Amniotic epithelial cell (primary cell): ENCODE results near the gene MKRN2.
"Not testable (repeated sequence)": the region's sequence is repeated elsewhere in the genome, so short reads cannot be mapped to it uniquely, and the experiment has no call there.

Experiments
- DNase-seq: peaks from one replicate; pipeline ENCODE4 v3.0.0-alpha.2; 2010; ENCODE audit warnings: low read depth

Gene MKRN2

DNA sequence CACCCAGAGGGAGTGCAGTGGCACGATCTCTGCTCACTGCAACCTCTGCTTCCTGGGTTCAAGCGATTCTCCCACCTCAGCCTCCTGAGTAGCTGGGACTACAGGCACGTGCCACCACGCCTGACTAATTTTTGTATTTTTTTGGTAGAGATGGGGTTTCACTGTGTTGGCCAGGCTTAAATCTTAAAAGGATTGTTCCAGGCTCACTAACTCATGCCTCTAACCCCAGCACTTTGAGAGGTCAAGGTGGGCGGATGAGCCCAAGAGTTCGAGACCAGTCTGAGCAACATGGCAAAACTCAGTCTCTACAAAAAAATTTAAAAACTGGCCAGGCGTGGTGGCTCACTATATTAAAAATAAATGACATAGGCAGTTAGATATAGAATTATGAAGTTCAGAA lies 74.0 kb downstream of the MKRN2 start:
- not testable (repeated sequence) for DNase-seq

DNA sequence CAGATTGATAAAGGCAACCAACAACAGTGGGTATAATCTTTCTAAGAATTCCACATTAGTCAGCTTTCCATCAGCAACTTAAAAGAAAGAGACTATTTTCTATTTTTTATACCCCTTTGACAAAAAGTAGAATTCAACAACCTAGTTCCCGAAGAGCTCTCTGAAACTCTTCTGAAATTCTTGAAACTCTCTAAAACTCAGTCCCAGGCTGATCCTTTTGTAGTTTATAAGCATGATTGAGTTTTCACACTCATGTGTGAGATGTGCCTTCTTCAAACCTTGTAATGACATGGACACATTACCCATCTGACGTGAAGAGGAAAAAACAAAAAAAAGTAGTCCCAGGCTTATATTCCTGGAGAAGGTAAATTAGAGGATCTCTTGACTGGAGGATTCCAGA lies 75.6 kb downstream of the MKRN2 start:
- no peak for DNase-seq

DNA sequence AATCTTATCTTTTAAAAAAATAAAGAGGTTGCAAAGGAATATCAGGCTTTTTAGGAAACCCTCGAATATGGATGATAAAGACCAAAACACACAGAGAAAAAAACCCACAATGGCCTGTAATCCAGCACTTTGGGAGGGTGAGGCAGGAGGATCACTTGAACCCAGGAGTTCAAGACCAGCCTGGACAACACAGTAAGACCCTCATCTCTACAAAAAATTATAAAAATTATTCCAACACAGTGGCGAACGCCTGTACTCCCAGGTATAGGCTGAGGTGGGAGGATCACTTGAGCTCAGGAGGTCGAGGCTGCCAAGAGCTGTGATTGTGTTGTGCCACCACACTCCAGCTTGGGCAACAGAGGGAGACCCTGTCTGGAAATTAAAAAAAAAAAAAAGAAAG lies 76.2 kb downstream of the MKRN2 start:
- DNase-seq, result no peak
